HFF-Myc (cell line): ENCODE measurements around the gene HSPH1.

Source experiments
- DNase-seq: peaks from one replicate; pipeline ENCODE4 v3.0.0-alpha.2; 2011; ENCODE audit warnings: low read depth; ENCODE audit errors: extremely low read depth
- H3K4me3 ChIP-seq: replicated peaks from 2 replicates; pipeline ENCODE4 v1.5.1; 2011; ENCODE audit warnings: low read depth, mild to moderate bottlenecking, control low read depth, low read length
- CTCF ChIP-seq: IDR thresholded peaks from 2 replicates; pipeline ENCODE4 v1.5.1; 2012; ENCODE audit warnings: mild to moderate bottlenecking, low read depth, low read length, control low read depth; ENCODE audit errors: missing control alignments

Gene HSPH1

GRCh38 chr13:31114641-31115040 is 47.1 kb downstream of the HSPH1 start:
- no peak for TF ChIP-seq CTCF
- DNase-seq = no peak
- H3K4me3 ChIP-seq = no peak overlapping the region

GRCh38 chr13:31111136-31111535 is 50.6 kb downstream of the HSPH1 start:
- DNase-seq = no peak
- no peak for TF ChIP-seq CTCF
- H3K4me3 ChIP-seq = no peak overlapping the region

- DNase-seq = no peak
Observed at GRCh38 chr13:31110617-31111016, 51.1 kb downstream of the HSPH1 start.

GRCh38 chr13:31110169-31110568 is 51.5 kb downstream of the HSPH1 start:
- no peak overlapping the region for H3K4me3 ChIP-seq
- TF ChIP-seq CTCF = no peak
- no peak for DNase-seq

More at GRCh38 chr13:31110617-31111016, 51.1 kb downstream of the HSPH1 start:
- no peak overlapping the region for H3K4me3 ChIP-seq
- no peak for TF ChIP-seq CTCF

- TF ChIP-seq CTCF = no peak
- DNase-seq = no peak
- no peak overlapping the region for H3K4me3 ChIP-seq
Observed at GRCh38 chr13:31107109-31107508, 54.6 kb downstream of the HSPH1 start.

- no peak for TF ChIP-seq CTCF
- DNase-seq = no peak
- H3K4me3 ChIP-seq = no peak overlapping the region
Observed at GRCh38 chr13:31105856-31106255, 55.8 kb downstream of the HSPH1 start.
